OCI-M2 (cell line): ENCODE measurements around the gene SAP25.
"Not testable (repeated sequence)": the region's sequence is repeated elsewhere in the genome, so short reads cannot be mapped to it uniquely, and the experiment has no call there.

ENCODE experiments used
- DNase-seq: peaks from one replicate; lab custom pipeline; 2025; ENCODE audit not compliant: unreplicated experiment; lab: John Stamatoyannopoulos, UW

SAP25 gene

DNA sequence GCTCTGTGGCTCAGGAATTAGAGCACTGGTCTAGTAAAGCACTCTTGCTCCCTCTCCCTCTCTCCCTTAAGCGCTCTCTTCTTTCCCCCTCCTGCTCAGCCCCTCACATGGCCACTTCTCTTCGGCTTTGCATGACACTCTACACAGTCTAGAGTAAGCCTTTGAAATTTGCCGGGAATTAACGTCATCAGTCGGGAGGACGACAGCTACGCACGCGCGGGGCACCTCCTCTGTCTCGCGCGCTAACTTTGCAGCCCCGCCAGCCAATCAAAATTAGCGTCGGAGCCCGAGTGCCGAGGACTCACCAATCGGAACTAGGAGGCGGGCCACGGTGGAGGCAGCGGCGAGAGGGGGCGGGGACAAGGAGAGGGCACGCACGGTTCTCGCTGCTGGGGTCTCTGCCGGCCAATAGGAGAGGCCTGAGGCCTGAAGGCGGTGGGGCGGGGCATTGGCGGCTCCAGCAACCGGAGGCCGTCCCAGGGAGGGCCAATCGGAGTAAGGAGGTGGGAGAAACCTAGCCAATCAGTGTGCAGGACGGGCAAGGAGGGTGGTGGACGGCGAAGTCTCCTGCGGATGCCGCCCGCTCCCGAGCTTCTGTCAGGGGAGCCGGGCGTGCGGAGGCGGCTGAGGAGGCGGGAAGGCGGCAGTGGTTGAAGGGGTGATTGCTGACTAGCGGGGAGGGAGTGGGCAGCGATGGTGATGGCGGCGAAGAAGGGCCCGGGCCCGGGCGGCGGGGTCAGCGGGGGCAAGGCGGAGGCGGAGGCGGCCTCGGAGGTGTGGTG, 34.9 kb downstream of the SAP25 start, which contains the start of gene AGFG2:
TSS of gene AGFG2 (plus strand) at position 550 of the 782 bp plus-strand sequence. CDS start at position 694, 144 bp downstream.
- peak; percentile 83 for DNase-seq

DNA sequence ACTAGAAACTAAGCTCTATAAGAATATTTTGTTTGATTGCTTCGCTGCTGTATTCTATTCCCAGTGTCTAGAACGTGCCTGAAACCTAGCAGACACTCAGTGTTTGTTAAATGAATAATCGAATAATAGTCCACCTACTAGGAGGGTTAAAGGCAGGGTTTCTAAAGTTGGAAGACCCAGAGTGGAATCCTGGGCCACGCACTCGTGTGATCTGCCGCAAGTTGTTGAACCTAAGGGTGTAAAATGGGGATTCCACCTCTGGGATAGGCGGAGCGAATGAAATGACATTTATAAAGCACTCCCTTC, 35.4 kb downstream of the SAP25 start:
- DNase-seq: no peak

DNA sequence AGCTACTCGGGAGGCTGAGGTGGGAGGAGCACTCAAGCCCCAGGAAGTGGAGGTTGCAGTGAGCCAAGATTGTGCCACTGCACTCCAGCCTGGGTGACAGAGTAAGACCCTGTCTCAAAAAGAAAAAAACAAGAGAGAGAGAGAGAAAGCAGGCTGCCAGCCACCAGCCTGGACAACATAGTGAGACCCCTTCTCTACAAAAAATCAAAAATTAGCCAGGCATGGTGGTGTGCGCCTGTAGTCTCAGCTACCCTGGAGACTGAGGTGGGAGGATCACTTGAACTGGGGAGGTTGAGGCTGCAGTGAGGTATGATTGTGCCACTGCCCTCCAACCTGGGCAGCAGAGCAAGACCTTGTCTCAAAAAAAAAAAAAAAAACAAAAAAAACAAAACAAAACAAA, 37.0 kb downstream of the SAP25 start:
- DNase-seq: not testable (repeated sequence)

DNA sequence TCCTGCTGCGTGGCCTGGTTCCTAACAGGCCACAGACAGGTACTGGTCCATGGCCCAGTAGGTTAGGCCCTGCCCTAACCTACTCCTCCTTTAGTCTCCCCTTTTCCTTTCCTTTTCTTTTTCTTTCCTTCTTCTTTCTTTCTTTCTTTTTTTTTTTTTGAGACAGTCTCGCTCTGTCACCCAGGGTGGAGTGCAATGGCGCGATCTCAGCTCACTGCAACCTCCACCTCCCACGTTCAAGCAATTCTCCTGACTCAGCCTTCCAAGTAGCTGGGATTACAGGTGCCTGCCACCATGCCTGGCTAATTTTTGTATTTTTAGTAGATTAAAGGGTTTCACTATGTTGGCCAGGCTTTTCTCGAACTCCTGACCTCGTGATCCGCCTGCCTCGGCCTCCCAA, 37.7 kb downstream of the SAP25 start:
- DNase-seq: not testable (repeated sequence)

DNA sequence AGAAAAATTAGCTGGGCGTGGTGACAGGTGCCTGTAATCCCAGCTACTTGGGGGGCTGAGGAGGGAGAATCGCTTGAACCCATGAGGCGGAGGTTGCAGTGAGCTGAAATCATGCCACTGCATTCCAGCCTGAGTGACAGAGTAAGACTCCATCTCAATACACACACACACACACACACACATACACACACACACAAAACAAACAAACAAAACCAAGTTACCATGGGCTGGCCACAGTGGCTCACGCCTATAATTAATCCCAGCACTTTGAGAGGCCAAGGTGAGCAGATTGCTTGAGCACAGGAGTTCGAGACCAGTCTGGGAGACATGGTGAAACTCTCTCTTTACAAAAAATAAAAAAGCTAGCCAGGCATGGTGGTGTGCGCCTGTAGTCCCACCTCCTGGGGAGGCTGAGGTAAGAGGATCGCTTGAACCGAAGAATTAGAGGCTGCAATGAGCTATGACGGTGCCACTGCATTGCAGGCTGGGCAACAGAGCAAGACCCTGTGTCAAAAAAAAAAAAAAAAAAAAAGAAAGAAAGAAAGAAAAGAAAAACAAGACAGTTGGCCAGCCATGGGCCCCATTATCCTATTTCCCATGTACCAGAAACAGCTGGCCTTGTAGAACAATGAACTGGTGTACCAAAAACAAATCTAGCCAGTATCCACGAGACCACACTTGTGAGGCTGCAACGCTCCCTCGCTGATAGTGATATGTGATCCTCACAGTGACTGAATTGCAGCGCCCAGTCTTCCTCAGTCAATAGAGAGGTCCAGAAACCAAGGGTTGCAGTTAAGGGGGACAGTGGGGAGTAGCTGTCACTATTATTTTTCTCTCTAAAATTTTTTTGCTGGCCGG, 41.3 kb downstream of the SAP25 start:
- peak; percentile 21 for DNase-seq

DNA sequence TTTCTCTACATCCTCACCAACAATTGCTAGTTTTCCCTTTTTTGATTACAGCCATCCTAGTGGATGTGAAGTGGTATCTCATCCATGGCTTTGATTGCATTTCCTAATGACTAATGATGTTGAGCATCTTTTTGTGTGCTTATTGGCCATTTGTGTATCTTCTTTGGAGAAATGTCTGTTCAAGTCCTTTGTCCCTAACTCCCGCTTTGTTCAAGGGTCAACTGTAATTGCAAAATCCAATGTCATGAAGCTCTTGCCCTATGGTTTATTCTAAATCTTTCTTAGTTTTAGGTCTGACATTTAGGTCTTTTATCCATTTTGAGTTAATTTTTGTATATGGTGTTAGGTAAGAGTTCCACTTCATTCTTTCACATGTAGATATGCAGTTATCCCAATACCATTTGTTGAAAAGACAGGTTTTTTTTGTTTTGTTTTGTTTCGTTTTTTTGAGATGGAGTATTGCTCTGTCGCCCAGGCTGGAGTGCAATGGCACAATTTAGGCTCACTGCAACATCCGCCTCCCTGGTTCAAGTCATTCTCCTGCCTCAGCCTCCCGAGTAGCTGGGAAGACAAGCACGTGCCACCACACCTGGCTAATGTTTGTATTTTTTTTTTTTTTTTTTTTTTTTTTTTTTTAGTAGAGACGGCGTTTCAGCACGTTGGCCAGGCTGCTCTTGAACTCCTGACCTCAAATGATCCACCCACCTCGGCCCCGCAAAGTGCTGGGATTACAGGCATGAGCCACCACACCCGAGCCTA, 45.4 kb downstream of the SAP25 start:
- not testable (repeated sequence) for DNase-seq

DNA sequence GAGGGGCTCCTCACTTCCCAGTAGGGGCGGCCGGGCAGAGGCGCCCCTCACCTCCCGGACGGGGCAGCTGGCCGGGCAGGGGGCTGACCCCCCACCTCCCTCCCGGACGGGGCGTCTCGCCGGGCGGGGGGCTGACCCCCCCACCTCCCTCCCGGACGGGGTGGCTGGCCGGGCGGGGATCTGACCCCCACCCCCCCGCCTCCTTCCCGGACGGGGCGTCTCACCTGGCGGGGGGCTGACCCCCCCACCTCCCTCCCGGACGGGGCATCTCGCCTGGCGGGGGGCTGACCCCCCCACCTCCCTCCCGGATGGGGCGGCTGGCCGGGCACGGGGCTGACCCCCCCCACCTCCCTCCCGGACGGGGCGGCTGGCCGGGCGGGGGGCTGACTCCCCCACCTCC, 50.5 kb downstream of the SAP25 start:
- not testable (repeated sequence) for DNase-seq
